Stomach (tissue), 9 donors: Measurements from ENCODE around the gene NR4A1. TPM values are rescaled to one million over a fixed set of nuclear protein-coding genes. Genes with fewer than 3 reads are reported as not detected.
"Not testable (repeated sequence)": the region's sequence is repeated elsewhere in the genome, so short reads cannot be mapped to it uniquely, and the experiment has no call there.

ENCODE experiments used
- DNase-seq, 2 donors: peaks; one replicate each; pipeline versions ENCODE4 v3.0.0 to v3.0.0-alpha.2; 2013 to 2019
- H3K27ac ChIP-seq, 5 donors: fragments of 200-600 bp in 4 of 5; sonication (generic) in 4 of 5; one replicate each; pipeline ENCODE4 v1.5.1; 2013 to 2019; ENCODE audit warnings: mild to moderate bottlenecking in 1 of 5, moderate library complexity in 1 of 5
- H3K27me3 ChIP-seq, 3 donors: fragments of 200-600 bp; sonication (generic); one replicate each; pipeline ENCODE4 v1.5.1; 2017 to 2019; ENCODE audit warnings: mixed run types in 1 of 3
- H3K36me3 ChIP-seq, 4 donors: fragments of 200-600 bp; sonication (generic); 1 replicate in 3 of 4; 2 replicates in 1 of 4; pipeline ENCODE4 v1.5.1; 2016 to 2019
- H3K4me1 ChIP-seq, 4 donors: fragments of 200-600 bp; sonication (generic); one replicate each; pipeline ENCODE4 v1.5.1; 2016 to 2019
- H3K4me3 ChIP-seq, 4 donors: fragments of 200-600 bp; sonication (generic) in 3 of 4; one replicate each; pipeline ENCODE4 v1.5.1; 2016 to 2019; ENCODE audit warnings: mild to moderate bottlenecking in 1 of 4
- H3K9me3 ChIP-seq, 4 donors: fragments of 200-600 bp; sonication (generic); one replicate each; pipeline ENCODE4 v1.5.1; 2016 to 2019
- EP300 ChIP-seq: sonication (generic); formaldehyde crosslinking; IDR thresholded peaks from one replicate; pipeline ENCODE4 v1.6.1; 2017; ENCODE audit warnings: antibody characterized with exemption
- POLR2A ChIP-seq, 4 donors: fragments of 450-650 bp; IDR thresholded peaks; one replicate each; pipeline ENCODE4 v1.6.1; 2016; ENCODE audit warnings: antibody characterized with exemption in 4 of 4, control low read depth in 2 of 4, mild to moderate bottlenecking in 1 of 4, moderate library complexity in 1 of 4
- POLR2AphosphoS5 ChIP-seq, 3 donors: sonication (generic); formaldehyde crosslinking; IDR thresholded peaks; one replicate each; pipeline ENCODE4 v1.6.1; 2016; ENCODE audit warnings: antibody characterized with exemption in 3 of 3
- WGBS, 5 donors: extraction: QIAGEN DNeasy Blood & Tissue Kit in 3 of 5; methylation state at CpG; one replicate each; pipeline versions ENCODE4 v1.1.5 to v1.1.7; 2013 to 2018; 5-methylcytosine and 5-hydroxymethylcytosine counted together
- intact Hi-C: fragments of 100-400 bp; cut with DNase I; formaldehyde crosslinking; loops from one replicate; pipeline ENCODE4 v1.15.1; 2023; ENCODE audit warnings: low total_unique reads
- polyA plus RNA-seq, 3 donors: library from polyadenylated mRNA; stranded (reverse); fragments of 200-250 nt; gene quantifications; one replicate each; pipeline ENCODE4 v1.2.3, GENCODE V29; 2013
- total RNA-seq, 5 donors: library from RNA; depleted of rRNA; stranded (reverse); fragments of >200 nt; gene quantifications; one replicate each; pipeline versions ENCODE4 v1.1.0 to v1.2.3, GENCODE V29; 2014 to 2016
- TF ChIP-seq, protein P1 (sequence below), 7 experiments: fragments of 450-650 bp in 4 of 7; fragments of 200-600 bp in 3 of 7; sonication (generic) in 3 of 7; IDR thresholded peaks; one replicate each; pipeline ENCODE4 v1.5.1; 2016 to 2019; ENCODE audit warnings: antibody characterized with exemption in 7 of 7, control low read depth in 2 of 7, mild to moderate bottlenecking in 1 of 7
- donor health status: healthy with polysubstance abuse.
- donor health status: Bipolar disorder and iron deficiency.
- donor health status: healthy.

NR4A1 gene
- total and polyA plus RNA-seq, 8 donors = 29.4 to 384 (median 68.0) TPM

DNA sequence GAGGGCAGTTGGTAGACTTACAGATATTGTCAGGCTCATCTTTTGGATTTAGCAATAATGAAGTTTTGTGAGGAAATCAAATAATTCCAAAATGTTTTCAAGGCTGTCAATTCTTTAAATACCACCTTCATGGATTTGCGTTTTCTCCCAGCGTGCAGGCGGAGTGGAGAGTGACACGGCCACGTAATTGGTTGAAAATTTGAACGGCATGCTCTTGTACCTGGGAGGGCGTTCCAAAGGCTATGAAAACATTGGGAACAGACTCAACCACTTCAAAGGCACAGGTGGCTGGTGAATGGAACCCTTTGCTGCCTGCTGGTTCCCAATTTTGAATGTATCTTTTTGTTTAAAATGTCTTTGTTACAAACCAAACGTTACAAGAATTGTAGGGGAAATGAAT, 40.6 kb downstream of the NR4A1 start:
- Histone ChIP-seq H3K4me1 (peaks cover 0 to 15% (median 5%) of the 10 kb centered on the region in 4 donors), H3K9me3 (no peaks in the 10 kb centered on the region), H3K4me3 (no peak overlapping the region), H3K27ac (peak overlapping the region in 1 of 5 donors; percentile 3), H3K36me3 (no peaks in the 10 kb centered on the region), H3K27me3 (peaks cover 0 to 39% (median 0%) of the 10 kb centered on the region in 3 donors)
- intact Hi-C loops = no loop called here
- DNase-seq = peak in 1 of 2 donors; percentile 45
- WGBS, 5 donors = 38 to 67% (median 43%) methylated on average over 8 of the region's 8 CpGs
- TF ChIP-seq POLR2A (IDR thresholded peaks at IDR 0.05) = no peak
- no peak for TF ChIP-seq EP300
- no peak for TF ChIP-seq POLR2AphosphoS5 (IDR thresholded peaks at IDR 0.05)
- TF ChIP-seq, protein P1, sequence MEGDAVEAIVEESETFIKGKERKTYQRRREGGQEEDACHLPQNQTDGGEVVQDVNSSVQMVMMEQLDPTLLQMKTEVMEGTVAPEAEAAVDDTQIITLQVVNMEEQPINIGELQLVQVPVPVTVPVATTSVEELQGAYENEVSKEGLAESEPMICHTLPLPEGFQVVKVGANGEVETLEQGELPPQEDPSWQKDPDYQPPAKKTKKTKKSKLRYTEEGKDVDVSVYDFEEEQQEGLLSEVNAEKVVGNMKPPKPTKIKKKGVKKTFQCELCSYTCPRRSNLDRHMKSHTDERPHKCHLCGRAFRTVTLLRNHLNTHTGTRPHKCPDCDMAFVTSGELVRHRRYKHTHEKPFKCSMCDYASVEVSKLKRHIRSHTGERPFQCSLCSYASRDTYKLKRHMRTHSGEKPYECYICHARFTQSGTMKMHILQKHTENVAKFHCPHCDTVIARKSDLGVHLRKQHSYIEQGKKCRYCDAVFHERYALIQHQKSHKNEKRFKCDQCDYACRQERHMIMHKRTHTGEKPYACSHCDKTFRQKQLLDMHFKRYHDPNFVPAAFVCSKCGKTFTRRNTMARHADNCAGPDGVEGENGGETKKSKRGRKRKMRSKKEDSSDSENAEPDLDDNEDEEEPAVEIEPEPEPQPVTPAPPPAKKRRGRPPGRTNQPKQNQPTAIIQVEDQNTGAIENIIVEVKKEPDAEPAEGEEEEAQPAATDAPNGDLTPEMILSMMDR (IDR thresholded peaks at IDR 0.05) = no peak

DNA sequence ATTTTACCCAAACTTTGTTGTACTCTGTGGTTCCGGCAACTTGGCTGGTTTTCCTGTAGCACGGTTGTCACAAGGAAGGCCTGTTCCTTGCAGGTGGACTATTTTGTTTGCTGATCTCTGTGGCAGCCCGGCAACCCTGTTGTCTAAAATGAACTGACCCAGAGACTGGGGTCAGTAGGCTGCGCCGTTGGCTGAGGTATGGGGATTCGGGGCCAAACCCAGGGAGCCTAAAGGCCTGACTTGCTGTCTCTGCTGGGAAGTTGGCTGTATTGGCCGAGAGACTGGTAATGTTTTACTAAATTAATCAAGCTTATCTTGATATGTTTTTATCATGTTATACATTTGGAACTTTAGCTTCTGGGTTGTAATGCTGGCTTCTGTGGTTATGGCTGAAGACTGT, 42.1 kb downstream of the NR4A1 start:
- Histone ChIP-seq H3K27ac (peak overlapping the region; percentile 54 to 66 (median 59)), H3K4me1 (peaks cover 0 to 15% (median 5%) of the 10 kb centered on the region in 4 donors), H3K4me3 (no peak overlapping the region), H3K9me3 (no peaks in the 10 kb centered on the region), H3K27me3 (peaks cover 0 to 34% (median 0%) of the 10 kb centered on the region in 3 donors), H3K36me3 (no peaks in the 10 kb centered on the region)
- TF ChIP-seq, protein P1 (IDR thresholded peaks at IDR 0.05) = no peak
- TF ChIP-seq EP300 = no peak
- no peak for TF ChIP-seq POLR2AphosphoS5 (IDR thresholded peaks at IDR 0.05)
- no peak for TF ChIP-seq POLR2A (IDR thresholded peaks at IDR 0.05)
- 25 to 46% (median 38%) methylated on average over 7 of the region's 7 CpGs for WGBS, 5 donors
- intact Hi-C loops = no loop called here
- peak in 1 of 2 donors; percentile 86 for DNase-seq

GRCh38 chr12:52096332-52097044, 45.2 kb downstream of the NR4A1 start:
- 91 to 95% (median 93%) methylated on average over 15 of the region's 15 CpGs for WGBS, 5 donors
- no peaks in the 10 kb centered on the region for H3K9me3 ChIP-seq
- no peak for DNase-seq
- intact Hi-C loops = no loop called here
- peaks cover 0 to 13% (median 5%) of the 10 kb centered on the region in 4 donors for H3K4me1 ChIP-seq
- TF ChIP-seq POLR2A (IDR thresholded peaks at IDR 0.05) = no peak
- TF ChIP-seq POLR2AphosphoS5 (IDR thresholded peaks at IDR 0.05) = no peak
- H3K36me3 ChIP-seq = no peaks in the 10 kb centered on the region
- no peak overlapping the region for H3K4me3 ChIP-seq
- H3K27me3 ChIP-seq = peaks cover 0 to 21% (median 0%) of the 10 kb centered on the region in 3 donors
- no peak overlapping the region for H3K27ac ChIP-seq

DNA sequence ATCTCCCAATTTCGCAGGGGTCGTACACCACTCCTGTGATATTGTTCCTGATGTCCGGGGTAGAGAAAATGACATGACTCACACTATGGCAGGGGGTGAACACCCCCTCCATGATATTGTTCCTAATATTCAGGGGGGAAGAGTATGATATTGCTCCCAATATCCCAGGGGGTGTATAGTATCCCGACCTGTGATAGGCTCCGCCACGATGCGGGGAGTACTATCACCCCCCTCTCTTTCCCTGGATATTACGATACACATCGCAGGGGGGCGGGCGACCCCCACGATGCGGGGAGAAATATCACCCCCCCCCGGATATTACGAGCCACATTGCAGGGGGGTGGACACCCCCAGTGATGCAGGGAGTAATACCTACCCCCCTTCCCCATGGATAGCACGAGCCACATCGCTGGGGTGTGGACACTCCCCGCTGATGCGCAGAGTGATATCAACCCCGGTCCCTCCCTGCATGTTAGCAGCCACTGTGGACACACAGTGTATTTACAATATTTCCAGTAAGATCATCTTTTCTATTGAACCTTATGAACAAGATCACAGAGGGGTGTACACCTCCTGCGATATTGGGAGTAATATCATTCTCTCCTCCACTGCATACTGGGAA, 45.9 kb downstream of the NR4A1 start:
- no peaks in the 10 kb centered on the region for H3K9me3 ChIP-seq
- no peak overlapping the region for H3K27ac ChIP-seq
- DNase-seq = no peak
- peaks cover 0 to 10% (median 5%) of the 10 kb centered on the region in 4 donors for H3K4me1 ChIP-seq
- TF ChIP-seq, protein P1 (IDR thresholded peaks at IDR 0.05) = no peak
- TF ChIP-seq POLR2AphosphoS5 (IDR thresholded peaks at IDR 0.05) (no peak), POLR2A (IDR thresholded peaks at IDR 0.05) (no peak), EP300 (no peak)
- no peaks in the 10 kb centered on the region for H3K36me3 ChIP-seq
- intact Hi-C loops = no loop called here
- H3K4me3 ChIP-seq = no peak overlapping the region
- peaks cover 0 to 21% (median 0%) of the 10 kb centered on the region in 3 donors for H3K27me3 ChIP-seq
- 83 to 90% (median 89%) methylated on average over 12 to 21 of the region's 21 CpGs for WGBS, 5 donors

- intact Hi-C loops, H3K36me3 ChIP-seq, DNase-seq, H3K4me3 ChIP-seq, H3K4me1 ChIP-seq, H3K27ac ChIP-seq, H3K9me3 ChIP-seq: not testable (repeated sequence)
- 73 to 81% (median 74%) methylated on average over 10 of the region's 10 CpGs for WGBS, 5 donors
- peaks cover 0 to 12% (median 0%) of the 10 kb centered on the region in 3 donors for H3K27me3 ChIP-seq
Observed at GRCh38 chr12:52104431-52105089, 53.3 kb downstream of the NR4A1 start.
